DOHH2 (cell line): ENCODE data around the gene RAB27B.

Source experiments
- CTCF ChIP-seq: fragments of 200-600 bp; sonication (generic); IDR thresholded peaks from one replicate; pipeline ENCODE4 v1.5.1; 2014; ENCODE audit warnings: antibody characterized with exemption, mild to moderate bottlenecking, low read depth, low read length; ENCODE audit not compliant: poor library complexity, severe bottlenecking
- EZH2phosphoT487 ChIP-seq: fragments of 200-600 bp; sonication (generic); IDR thresholded peaks from 2 replicates; pipeline ENCODE4 v1.6.1; 2017; ENCODE audit warnings: borderline replicate concordance, mild to moderate bottlenecking, antibody characterized with exemption, low read length, moderate library complexity, mixed read lengths

- no peak for TF ChIP-seq CTCF
- TF ChIP-seq EZH2phosphoT487 = no peak
These were observed 47.9 kb upstream of the RAB27B start for GRCh38 chr18:54780285-54780861.
